ENCODE data around the gene ACTR1A.

DNA sequence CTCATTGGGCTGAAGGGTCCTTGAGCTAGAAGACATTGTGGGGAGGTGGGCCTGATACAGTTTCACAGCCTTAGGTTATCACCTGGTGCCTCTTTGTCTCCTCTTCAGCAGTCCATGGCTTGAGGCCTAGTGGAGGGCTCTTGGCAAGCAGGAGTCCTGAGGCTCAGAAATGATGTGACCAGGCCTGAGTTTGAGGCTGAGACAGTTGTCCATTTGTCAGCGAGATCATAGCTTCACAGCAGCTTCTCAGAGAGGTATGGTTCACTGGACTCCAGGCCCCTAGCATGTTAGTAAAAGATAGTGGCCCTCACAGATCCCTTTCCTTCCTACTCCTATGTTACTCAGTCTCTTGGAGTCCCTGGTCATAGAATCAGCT is 20.4 kb upstream of the ACTR1A start:
- TF ChIP-seq EZH2 (IDR thresholded peaks at IDR 0.05; ENCODE audit: borderline replicate concordance, insufficient read depth, low read depth, low read length, poor library complexity, severe bottlenecking) = no peak
- TF ChIP-seq, protein P1, sequence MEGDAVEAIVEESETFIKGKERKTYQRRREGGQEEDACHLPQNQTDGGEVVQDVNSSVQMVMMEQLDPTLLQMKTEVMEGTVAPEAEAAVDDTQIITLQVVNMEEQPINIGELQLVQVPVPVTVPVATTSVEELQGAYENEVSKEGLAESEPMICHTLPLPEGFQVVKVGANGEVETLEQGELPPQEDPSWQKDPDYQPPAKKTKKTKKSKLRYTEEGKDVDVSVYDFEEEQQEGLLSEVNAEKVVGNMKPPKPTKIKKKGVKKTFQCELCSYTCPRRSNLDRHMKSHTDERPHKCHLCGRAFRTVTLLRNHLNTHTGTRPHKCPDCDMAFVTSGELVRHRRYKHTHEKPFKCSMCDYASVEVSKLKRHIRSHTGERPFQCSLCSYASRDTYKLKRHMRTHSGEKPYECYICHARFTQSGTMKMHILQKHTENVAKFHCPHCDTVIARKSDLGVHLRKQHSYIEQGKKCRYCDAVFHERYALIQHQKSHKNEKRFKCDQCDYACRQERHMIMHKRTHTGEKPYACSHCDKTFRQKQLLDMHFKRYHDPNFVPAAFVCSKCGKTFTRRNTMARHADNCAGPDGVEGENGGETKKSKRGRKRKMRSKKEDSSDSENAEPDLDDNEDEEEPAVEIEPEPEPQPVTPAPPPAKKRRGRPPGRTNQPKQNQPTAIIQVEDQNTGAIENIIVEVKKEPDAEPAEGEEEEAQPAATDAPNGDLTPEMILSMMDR (IDR thresholded peaks at IDR 0.05) = no peak
